Neural progenitor cell (in vitro differentiated cells): ENCODE data around the gene ATXN7L2.

Experiments
- EZH2phosphoT487 ChIP-seq: fragments of 200-600 bp; sonication (generic); IDR thresholded peaks from 2 replicates; pipeline ENCODE4 v1.6.1; 2017; ENCODE audit warnings: antibody characterized with exemption
- TF ChIP-seq, protein P1 (sequence below): fragments of 200-600 bp; sonication (generic); IDR thresholded peaks from 2 replicates; pipeline ENCODE4 v1.5.1; 2017; ENCODE audit warnings: antibody characterized with exemption, mild to moderate bottlenecking

DNA sequence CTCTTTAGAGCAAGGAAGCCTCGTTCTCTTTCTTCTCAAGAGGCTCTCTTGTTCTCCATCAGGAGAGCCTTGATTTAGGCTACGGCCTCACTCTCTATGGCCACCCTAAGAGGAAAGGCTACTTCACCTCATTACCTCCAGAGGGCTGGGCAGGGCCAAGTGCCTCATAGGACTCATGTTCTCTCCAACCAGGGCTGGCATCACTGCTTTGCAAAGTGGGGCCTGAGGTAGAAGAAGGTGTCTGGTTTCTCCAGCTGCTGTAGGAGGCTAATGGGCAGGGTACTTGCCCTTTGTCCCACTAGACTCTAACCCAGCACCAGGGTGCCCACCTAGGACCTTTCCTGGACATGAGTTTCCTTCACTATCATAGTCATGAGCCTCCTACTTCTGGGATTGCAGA, 2.1 kb upstream of the ATXN7L2 start:
- TF ChIP-seq, protein P1, sequence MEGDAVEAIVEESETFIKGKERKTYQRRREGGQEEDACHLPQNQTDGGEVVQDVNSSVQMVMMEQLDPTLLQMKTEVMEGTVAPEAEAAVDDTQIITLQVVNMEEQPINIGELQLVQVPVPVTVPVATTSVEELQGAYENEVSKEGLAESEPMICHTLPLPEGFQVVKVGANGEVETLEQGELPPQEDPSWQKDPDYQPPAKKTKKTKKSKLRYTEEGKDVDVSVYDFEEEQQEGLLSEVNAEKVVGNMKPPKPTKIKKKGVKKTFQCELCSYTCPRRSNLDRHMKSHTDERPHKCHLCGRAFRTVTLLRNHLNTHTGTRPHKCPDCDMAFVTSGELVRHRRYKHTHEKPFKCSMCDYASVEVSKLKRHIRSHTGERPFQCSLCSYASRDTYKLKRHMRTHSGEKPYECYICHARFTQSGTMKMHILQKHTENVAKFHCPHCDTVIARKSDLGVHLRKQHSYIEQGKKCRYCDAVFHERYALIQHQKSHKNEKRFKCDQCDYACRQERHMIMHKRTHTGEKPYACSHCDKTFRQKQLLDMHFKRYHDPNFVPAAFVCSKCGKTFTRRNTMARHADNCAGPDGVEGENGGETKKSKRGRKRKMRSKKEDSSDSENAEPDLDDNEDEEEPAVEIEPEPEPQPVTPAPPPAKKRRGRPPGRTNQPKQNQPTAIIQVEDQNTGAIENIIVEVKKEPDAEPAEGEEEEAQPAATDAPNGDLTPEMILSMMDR: no peak
- no peak for TF ChIP-seq EZH2phosphoT487
